ENCODE data around the gene CHD6.

Gene CHD6

GRCh38 chr20:41546535-41546934 lies 71.6 kb downstream of the CHD6 start:
- no peak for TF ChIP-seq TEAD4 (IDR thresholded peaks at IDR 0.05)
- no peak for TF ChIP-seq RAD21 (IDR thresholded peaks at IDR 0.05; ENCODE audit: low read depth)
- no peak for TF ChIP-seq FOXM1 (IDR thresholded peaks at IDR 0.05; ENCODE audit: borderline replicate concordance, low read depth)
- TF ChIP-seq YY1 (IDR thresholded peaks at IDR 0.05; ENCODE audit: low read depth) = no peak
- no peak for TF ChIP-seq USF1 (IDR thresholded peaks at IDR 0.05)
- no peak for TF ChIP-seq EGR1 (IDR thresholded peaks at IDR 0.05)
- TF ChIP-seq MAX (IDR thresholded peaks at IDR 0.05) = no peak
- TF ChIP-seq CEBPB (IDR thresholded peaks at IDR 0.05) = no peak
- no peak for TF ChIP-seq NFIC (IDR thresholded peaks at IDR 0.05)
- TF ChIP-seq CREB1 (IDR thresholded peaks at IDR 0.05; ENCODE audit: low read depth) = no peak

- TF ChIP-seq EGR1 (IDR thresholded peaks at IDR 0.05) = no peak
- no peak for TF ChIP-seq MAX (IDR thresholded peaks at IDR 0.05)
- no peak for TF ChIP-seq ZBTB7A (IDR thresholded peaks at IDR 0.05; ENCODE audit: low read depth)
- TF ChIP-seq TAF1 (IDR thresholded peaks at IDR 0.05; ENCODE audit: low read depth) = no peak
- TF ChIP-seq EP300 (IDR thresholded peaks at IDR 0.05; ENCODE audit: borderline replicate concordance) = no peak
- TF ChIP-seq TCF12 (IDR thresholded peaks at IDR 0.05; ENCODE audit: low read depth) = no peak
- no peak for TF ChIP-seq CREB1 (IDR thresholded peaks at IDR 0.05; ENCODE audit: low read depth)
Measured at GRCh38 chr20:41544472-41544871, 73.7 kb downstream of the CHD6 start.

GRCh38 chr20:41540918-41541317 lies 77.3 kb downstream of the CHD6 start:
- no peak for TF ChIP-seq TCF12 (IDR thresholded peaks at IDR 0.05; ENCODE audit: low read depth)
- TF ChIP-seq CREB1 (IDR thresholded peaks at IDR 0.05; ENCODE audit: low read depth) = no peak
- no peak for TF ChIP-seq EP300 (IDR thresholded peaks at IDR 0.05; ENCODE audit: borderline replicate concordance)
- no peak for TF ChIP-seq TEAD4 (IDR thresholded peaks at IDR 0.05)
- TF ChIP-seq YY1 (IDR thresholded peaks at IDR 0.05; ENCODE audit: low read depth) = no peak
- TF ChIP-seq RAD21 (IDR thresholded peaks at IDR 0.05; ENCODE audit: low read depth) = no peak
- no peak for TF ChIP-seq EGR1 (IDR thresholded peaks at IDR 0.05)
- no peak for TF ChIP-seq REST (IDR thresholded peaks at IDR 0.05; ENCODE audit: low read depth)
- no peak for TF ChIP-seq USF1 (IDR thresholded peaks at IDR 0.05)
- no peak for TF ChIP-seq TAF1 (IDR thresholded peaks at IDR 0.05; ENCODE audit: low read depth)
- TF ChIP-seq MAX (IDR thresholded peaks at IDR 0.05) = no peak
- TF ChIP-seq ZBTB7A (IDR thresholded peaks at IDR 0.05; ENCODE audit: low read depth) = no peak
- no peak for TF ChIP-seq FOXM1 (IDR thresholded peaks at IDR 0.05; ENCODE audit: borderline replicate concordance, low read depth)
- no peak for TF ChIP-seq CEBPB (IDR thresholded peaks at IDR 0.05)
- TF ChIP-seq NFIC (IDR thresholded peaks at IDR 0.05) = no peak

- no peak for TF ChIP-seq USF1 (IDR thresholded peaks at IDR 0.05)
- TF ChIP-seq REST (IDR thresholded peaks at IDR 0.05; ENCODE audit: low read depth) = no peak
- TF ChIP-seq TAF1 (IDR thresholded peaks at IDR 0.05; ENCODE audit: low read depth) = no peak
- TF ChIP-seq TEAD4 (IDR thresholded peaks at IDR 0.05) = no peak
- no peak for TF ChIP-seq EP300 (IDR thresholded peaks at IDR 0.05; ENCODE audit: borderline replicate concordance)
- TF ChIP-seq FOXM1 (IDR thresholded peaks at IDR 0.05; ENCODE audit: borderline replicate concordance, low read depth) = no peak
- TF ChIP-seq NFIC (IDR thresholded peaks at IDR 0.05) = no peak
- no peak for TF ChIP-seq RAD21 (IDR thresholded peaks at IDR 0.05; ENCODE audit: low read depth)
- no peak for TF ChIP-seq YY1 (IDR thresholded peaks at IDR 0.05; ENCODE audit: low read depth)
- no peak for TF ChIP-seq ZBTB7A (IDR thresholded peaks at IDR 0.05; ENCODE audit: low read depth)
- no peak for TF ChIP-seq EGR1 (IDR thresholded peaks at IDR 0.05)
- no peak for TF ChIP-seq MAX (IDR thresholded peaks at IDR 0.05)
- TF ChIP-seq TCF12 (IDR thresholded peaks at IDR 0.05; ENCODE audit: low read depth) = no peak
Measured at GRCh38 chr20:41540459-41540858, 77.7 kb downstream of the CHD6 start.

GRCh38 chr20:41538810-41539596 lies 79.2 kb downstream of the CHD6 start:
- TF ChIP-seq TAF1 (IDR thresholded peaks at IDR 0.05; ENCODE audit: low read depth) (no peak), YY1 (IDR thresholded peaks at IDR 0.05; ENCODE audit: low read depth) (no peak), CEBPB (IDR thresholded peaks at IDR 0.05) (no peak), NFIC (IDR thresholded peaks at IDR 0.05) (no peak), FOXM1 (IDR thresholded peaks at IDR 0.05; ENCODE audit: borderline replicate concordance, low read depth) (no peak), EGR1 (IDR thresholded peaks at IDR 0.05) (no peak), MAX (IDR thresholded peaks at IDR 0.05) (no peak), CREB1 (IDR thresholded peaks at IDR 0.05; ENCODE audit: low read depth) (no peak), ZBTB7A (IDR thresholded peaks at IDR 0.05; ENCODE audit: low read depth) (no peak), REST (IDR thresholded peaks at IDR 0.05; ENCODE audit: low read depth) (no peak), EP300 (IDR thresholded peaks at IDR 0.05; ENCODE audit: borderline replicate concordance) (no peak), TEAD4 (IDR thresholded peaks at IDR 0.05) (no peak), USF1 (IDR thresholded peaks at IDR 0.05) (no peak), RAD21 (IDR thresholded peaks at IDR 0.05; ENCODE audit: low read depth) (no peak), TCF12 (IDR thresholded peaks at IDR 0.05; ENCODE audit: low read depth) (no peak)

Measured in Ishikawa (cell line).